HFFc6 (cell line): ENCODE measurements around the gene MIA. TPM values are rescaled to one million over a fixed set of nuclear protein-coding genes. Genes with fewer than 3 reads are reported as not detected.

ENCODE experiments used
- DNase-seq: peaks from one replicate; pipeline ENCODE4 v3.0.0-alpha.2; 2018
- H3K27ac Mint-ChIP-seq: 2 replicates; pipeline ENCODE4 v1.8.0; 2020; ENCODE audit warnings: mild to moderate bottlenecking, mixed read lengths
- H3K27me3 Mint-ChIP-seq: 2 replicates; pipeline ENCODE4 v1.8.0; 2021; ENCODE audit warnings: mild to moderate bottlenecking, moderate library complexity, mixed read lengths; ENCODE audit not compliant: insufficient read depth
- H3K36me3 Mint-ChIP-seq: 2 replicates; pipeline ENCODE4 v1.8.0; 2021; ENCODE audit warnings: low read depth, mixed read lengths
- H3K4me1 Mint-ChIP-seq: 2 replicates; pipeline ENCODE4 v1.8.0; 2020; ENCODE audit warnings: low read depth, mixed read lengths
- H3K4me3 Mint-ChIP-seq: 2 replicates; pipeline ENCODE4 v1.8.0; 2020; ENCODE audit warnings: mild to moderate bottlenecking, moderate library complexity, mixed read lengths
- H3K9me3 Mint-ChIP-seq: 2 replicates; pipeline ENCODE4 v1.8.0; 2020; ENCODE audit warnings: mild to moderate bottlenecking, mixed read lengths
- total RNA-seq, 6 experiments: library from RNA; stranded (reverse); fragmentation: NEBNext Ultra II Directional; extraction: Animal tissue kit (Norgen Biotek cat#: 25700); gene quantifications; 2 replicates in 1 of 6; 3 replicates in 5 of 6; pipeline ENCODE4 v1.2.3, GENCODE V29; 2021
- TF ChIP-seq, protein P1 (sequence below): fragments of 200-600 bp; sonication (generic); IDR thresholded peaks from 2 replicates; pipeline ENCODE4 v1.5.0; 2021; ENCODE audit warnings: antibody characterized with exemption, mild to moderate bottlenecking

The MIA gene
- total RNA-seq, 6 experiments from 2014 or later = not detected

DNA sequence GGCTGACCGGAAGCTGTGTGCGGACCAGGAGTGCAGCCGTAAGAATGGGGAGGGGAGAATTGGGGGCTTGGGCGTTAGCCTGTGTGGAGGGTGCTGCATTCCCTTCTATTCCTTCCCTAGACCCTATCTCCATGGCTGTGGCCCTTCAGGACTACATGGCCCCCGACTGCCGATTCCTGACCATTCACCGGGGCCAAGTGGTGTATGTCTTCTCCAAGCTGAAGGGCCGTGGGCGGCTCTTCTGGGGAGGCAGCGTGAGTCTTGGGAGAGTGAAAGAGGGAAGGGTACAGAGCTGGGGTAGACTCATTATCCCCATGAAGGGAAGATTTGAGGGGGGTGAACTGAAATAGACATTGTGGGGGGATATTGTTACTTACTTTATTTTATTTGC, 306 bp downstream of the MIA start:
- TF ChIP-seq, protein P1, sequence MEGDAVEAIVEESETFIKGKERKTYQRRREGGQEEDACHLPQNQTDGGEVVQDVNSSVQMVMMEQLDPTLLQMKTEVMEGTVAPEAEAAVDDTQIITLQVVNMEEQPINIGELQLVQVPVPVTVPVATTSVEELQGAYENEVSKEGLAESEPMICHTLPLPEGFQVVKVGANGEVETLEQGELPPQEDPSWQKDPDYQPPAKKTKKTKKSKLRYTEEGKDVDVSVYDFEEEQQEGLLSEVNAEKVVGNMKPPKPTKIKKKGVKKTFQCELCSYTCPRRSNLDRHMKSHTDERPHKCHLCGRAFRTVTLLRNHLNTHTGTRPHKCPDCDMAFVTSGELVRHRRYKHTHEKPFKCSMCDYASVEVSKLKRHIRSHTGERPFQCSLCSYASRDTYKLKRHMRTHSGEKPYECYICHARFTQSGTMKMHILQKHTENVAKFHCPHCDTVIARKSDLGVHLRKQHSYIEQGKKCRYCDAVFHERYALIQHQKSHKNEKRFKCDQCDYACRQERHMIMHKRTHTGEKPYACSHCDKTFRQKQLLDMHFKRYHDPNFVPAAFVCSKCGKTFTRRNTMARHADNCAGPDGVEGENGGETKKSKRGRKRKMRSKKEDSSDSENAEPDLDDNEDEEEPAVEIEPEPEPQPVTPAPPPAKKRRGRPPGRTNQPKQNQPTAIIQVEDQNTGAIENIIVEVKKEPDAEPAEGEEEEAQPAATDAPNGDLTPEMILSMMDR = no peak
- Mint-ChIP-seq H3K4me1 (peaks cover 21% of the 10 kb centered on the region), H3K36me3 (peaks cover 7% of the 10 kb centered on the region), H3K9me3 (no peaks in the 10 kb centered on the region), H3K4me3 (no peak overlapping the region), H3K27me3 (peaks cover 5% of the 10 kb centered on the region; the same call in 1 of the 2 replicates), H3K27ac (no peak overlapping the region)
- DNase-seq = no peak

DNA sequence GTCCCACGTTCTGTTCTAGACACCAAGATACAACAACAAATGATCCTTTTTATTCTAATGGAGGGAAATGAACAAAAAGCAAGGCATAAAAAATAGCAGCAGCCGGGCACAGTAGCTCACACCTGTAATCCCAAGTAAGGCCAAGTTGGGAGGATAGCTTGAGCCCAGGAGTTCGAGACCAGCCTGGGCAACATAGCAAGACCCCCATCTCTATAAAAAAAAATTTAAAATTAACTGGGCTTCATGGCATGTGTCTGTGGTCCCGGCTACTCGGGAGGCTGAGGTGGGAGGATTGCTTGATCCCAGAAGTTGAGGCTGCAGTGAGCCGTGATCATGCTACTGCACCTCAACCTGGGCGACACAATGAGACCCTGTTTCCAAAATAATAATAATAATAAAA, 1.0 kb downstream of the MIA start:
- Mint-ChIP-seq H3K9me3 (no peaks in the 10 kb centered on the region), H3K27me3 (peaks cover 5% of the 10 kb centered on the region; the same call in 1 of the 2 replicates), H3K4me1 (peaks cover 21% of the 10 kb centered on the region), H3K27ac (no peak overlapping the region), H3K36me3 (peaks cover 1% of the 10 kb centered on the region), H3K4me3 (peak overlapping the region; percentile 91)
- TF ChIP-seq, protein P1 = no peak
- DNase-seq = no peak

DNA sequence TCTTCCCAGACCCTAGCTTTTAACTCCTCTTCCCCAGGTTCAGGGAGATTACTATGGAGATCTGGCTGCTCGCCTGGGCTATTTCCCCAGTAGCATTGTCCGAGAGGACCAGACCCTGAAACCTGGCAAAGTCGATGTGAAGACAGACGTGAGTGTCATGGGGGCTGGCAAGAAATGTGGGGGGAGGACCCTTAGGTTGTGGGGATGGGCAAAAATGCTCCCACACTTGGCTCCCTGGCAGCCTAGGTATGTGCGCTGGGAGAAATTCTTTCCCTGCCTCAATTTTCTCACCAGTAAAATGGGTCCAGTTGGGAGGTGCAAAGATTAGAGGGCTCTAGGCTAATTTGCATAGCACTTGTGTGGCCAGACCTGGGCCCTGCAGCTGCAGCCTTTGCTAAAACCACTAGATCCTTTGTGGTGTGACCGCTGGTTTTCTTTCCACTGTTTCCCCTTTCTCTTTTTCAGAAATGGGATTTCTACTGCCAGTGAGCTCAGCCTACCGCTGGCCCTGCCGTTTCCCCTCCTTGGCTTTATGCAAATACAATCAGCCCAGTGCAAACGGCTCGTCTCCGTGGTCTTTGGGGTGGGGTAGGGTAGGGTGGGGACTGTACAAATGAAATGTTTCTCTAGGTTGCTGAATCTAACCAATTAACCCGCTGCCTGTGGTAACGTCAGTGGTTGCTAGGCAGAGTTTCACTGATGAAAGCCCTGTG, 1.8 kb downstream of the MIA start:
- peaks cover 21% of the 10 kb centered on the region for H3K4me1 Mint-ChIP-seq
- H3K36me3 Mint-ChIP-seq = no peaks in the 10 kb centered on the region; the same call in 1 of the 2 replicates
- peak overlapping the region; percentile 91 for H3K4me3 Mint-ChIP-seq
- TF ChIP-seq, protein P1 = 0 out of 2 replicates have a peak, but pooled peaks have one; percentile 7
- peaks cover 3% of the 10 kb centered on the region; the same call in 1 of the 2 replicates for H3K27me3 Mint-ChIP-seq
- no peaks in the 10 kb centered on the region for H3K9me3 Mint-ChIP-seq
- peak; percentile 88 for DNase-seq
- peak overlapping the region; percentile 91 for H3K27ac Mint-ChIP-seq

DNA sequence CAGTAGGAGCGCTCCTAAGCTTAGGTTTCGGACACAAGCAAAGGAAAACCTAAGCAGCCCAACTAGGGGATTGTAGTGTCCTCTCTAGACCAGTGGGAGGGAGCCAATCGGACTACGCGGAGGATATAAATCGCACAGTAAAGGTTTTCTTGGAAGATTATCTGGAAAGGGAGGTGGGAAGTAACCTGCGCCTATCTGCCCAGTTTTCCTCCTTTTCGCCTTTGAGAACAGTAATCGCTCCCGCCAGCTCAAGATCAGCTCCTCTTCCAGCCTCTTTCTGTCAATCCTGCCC, 2.3 kb downstream of the MIA start:
- H3K27ac Mint-ChIP-seq = peak overlapping the region; percentile 91
- H3K4me1 Mint-ChIP-seq = peaks cover 21% of the 10 kb centered on the region
- no peak for DNase-seq
- H3K36me3 Mint-ChIP-seq = no peaks in the 10 kb centered on the region
- H3K27me3 Mint-ChIP-seq = peaks cover 3% of the 10 kb centered on the region; the same call in 1 of the 2 replicates
- TF ChIP-seq, protein P1 = 0 out of 2 replicates have a peak, but pooled peaks have one; percentile 4
- peak overlapping the region; percentile 91 for H3K4me3 Mint-ChIP-seq
- no peaks in the 10 kb centered on the region for H3K9me3 Mint-ChIP-seq

DNA sequence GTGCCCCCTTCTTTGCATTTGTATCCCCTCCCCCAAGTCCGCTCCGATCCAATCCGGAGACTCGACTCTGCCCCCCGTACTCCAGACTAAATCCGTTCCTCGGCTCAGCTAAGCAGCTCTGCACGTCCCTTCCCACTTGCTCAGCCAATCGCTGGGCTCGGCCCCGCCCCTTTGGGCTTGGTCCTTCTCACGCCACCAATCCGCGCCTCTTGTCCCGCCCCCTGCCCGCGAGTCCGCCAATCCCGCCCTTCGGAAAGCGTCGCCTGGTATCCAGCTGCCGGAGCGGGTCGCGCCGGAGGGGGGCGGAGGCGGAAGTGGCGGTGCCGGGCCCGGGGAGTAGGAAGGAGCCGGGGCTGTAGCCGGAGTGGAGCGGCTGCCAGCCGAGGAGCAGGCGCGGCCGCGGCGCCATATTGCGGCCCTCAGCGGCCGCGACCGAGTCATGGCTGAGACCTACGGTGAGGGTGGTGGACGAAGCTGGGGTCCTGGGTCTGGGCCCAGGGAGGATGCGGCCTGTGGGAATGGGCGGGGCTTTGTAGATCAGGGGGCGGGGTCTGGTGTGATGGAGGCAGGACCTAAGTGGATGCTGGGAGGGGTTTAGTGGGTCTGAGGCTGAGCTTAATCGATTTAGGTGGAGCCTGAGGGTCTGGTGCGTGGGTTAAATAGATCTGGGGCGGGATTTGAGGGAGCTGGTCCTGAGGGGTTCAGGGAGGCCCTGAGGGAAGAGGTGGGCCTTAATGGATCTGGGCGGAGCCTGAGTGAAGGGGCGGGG, 2.8 kb downstream of the MIA start, which contains the start of gene RAB4B:
Gene RAB4B (plus strand): TSS at position 311 of the 769 bp plus-strand sequence. CDS start 129 bp downstream, at position 440.
- Mint-ChIP-seq H3K36me3 (no peaks in the 10 kb centered on the region), H3K4me1 (peaks cover 21% of the 10 kb centered on the region), H3K27ac (peak within 1 kb of the TSS; percentile 91), H3K9me3 (no peaks in the 10 kb centered on the region), H3K4me3 (peak within 1 kb of the TSS; percentile 91), H3K27me3 (peaks cover 3% of the 10 kb centered on the region; the same call in 1 of the 2 replicates)
- TF ChIP-seq, protein P1 = peak; percentile 17; the same call in 1 of the 2 replicates
- DNase-seq = peak; percentile 99
